H1 (cell line): ENCODE results near the gene WTIP. TPM values are rescaled to one million over a fixed set of nuclear protein-coding genes. Genes with fewer than 3 reads are reported as not detected.

Experiments used
- CTCF ChIA-PET: fragments of 300-600 bp; sonication (Branson Sonifier 250); formaldehyde crosslinking; loops from one replicate; lab custom pipeline; 2021; ENCODE audit not compliant: partially characterized antibody; lab: Charles Lee
- POLR2A ChIA-PET: fragments of 300-600 bp; sonication (Branson Sonifier 250); formaldehyde crosslinking; loops from one replicate; lab custom pipeline; 2021; ENCODE audit warnings: inconsistent platforms; ENCODE audit not compliant: partially characterized antibody; lab: Charles Lee
- DNase-seq, 2 experiments: peaks; one replicate each; pipeline versions ENCODE4 v3.0.0 to v3.0.0-alpha.2; 2010 to 2022; ENCODE audit warnings: low spot score in 2 of 2, low read depth in 1 of 2, mixed read lengths in 1 of 2
- FAIRE-seq: peaks from 2 replicates; lab custom pipeline; 2011; peaks lifted over from hg19 to GRCh38; lab: Jason Lieb, UNC
- H2AFZ ChIP-seq: 2 replicates; pipeline ENCODE4 v1.8.1; 2012; ENCODE audit warnings: low read length, inconsistent platforms
- H2AK5ac ChIP-seq: 2 replicates; pipeline ENCODE4 v1.6.1; 2013; ENCODE audit warnings: low read depth, low read length
- H2BK120ac ChIP-seq: replicated peaks from 2 replicates; pipeline ENCODE3; 2013; ENCODE audit warnings: low read depth, low read length, inconsistent platforms
- H2BK12ac ChIP-seq: 2 replicates; pipeline ENCODE4 v1.6.1; 2013; ENCODE audit warnings: low read depth, low read length
- H2BK15ac ChIP-seq: 2 replicates; pipeline ENCODE4 v1.6.1; 2013; ENCODE audit warnings: low read length
- H2BK20ac ChIP-seq: 2 replicates; pipeline ENCODE4 v1.6.1; 2013; ENCODE audit warnings: low read length
- H2BK5ac ChIP-seq: 2 replicates; pipeline ENCODE4 v1.6.1; 2013; ENCODE audit warnings: low read depth, low read length
- H3K14ac ChIP-seq: 2 replicates; pipeline ENCODE4 v1.6.1; 2013; ENCODE audit warnings: inconsistent platforms; ENCODE audit not compliant: insufficient read length
- H3K18ac ChIP-seq: 2 replicates; pipeline ENCODE4 v1.6.1; 2013; ENCODE audit warnings: low read length; ENCODE audit errors: extremely low read depth
- H3K23ac ChIP-seq: 2 replicates; pipeline ENCODE4 v1.6.1; 2013; ENCODE audit warnings: inconsistent platforms; ENCODE audit not compliant: insufficient read length
- H3K23me2 ChIP-seq: 2 replicates; pipeline ENCODE4 v1.6.1; 2013; ENCODE audit warnings: low read depth, low read length
- H3K27ac ChIP-seq: 2 replicates; pipeline ENCODE4 v1.6.1; 2011; ENCODE audit warnings: low read depth, low read length, inconsistent platforms
- H3K27me3 ChIP-seq, 4 experiments: replicated peaks in 1 of 4; 1 replicate in 1 of 4; 2 replicates in 3 of 4; pipeline versions ENCODE4 v1.6.1 to v1.8.1; 2011 to 2013; ENCODE audit warnings: low read length in 3 of 4, mild to moderate bottlenecking in 3 of 4, inconsistent platforms in 2 of 4, mixed read lengths in 2 of 4, moderate library complexity in 1 of 4; ENCODE audit not compliant: control insufficient read depth in 3 of 4, insufficient read depth in 3 of 4; ENCODE audit errors: extremely low read depth in 1 of 4
- H3K36me3 ChIP-seq, 4 experiments: 2 replicates each; pipeline versions ENCODE4 v1.6.1 to v1.8.1; 2011 to 2013; ENCODE audit warnings: mild to moderate bottlenecking in 4 of 4, low read length in 3 of 4, moderate library complexity in 2 of 4, control low read depth in 1 of 4, inconsistent platforms in 1 of 4; ENCODE audit not compliant: insufficient read depth in 4 of 4, control insufficient read depth in 2 of 4
- H3K4ac ChIP-seq: replicated peaks from 2 replicates; pipeline ENCODE3; 2013; ENCODE audit warnings: low read length, low read depth, mixed read lengths, inconsistent platforms; ENCODE audit not compliant: insufficient read length
- H3K4me1 ChIP-seq, 4 experiments: replicated peaks in 1 of 4; 1 replicate in 1 of 4; 2 replicates in 3 of 4; pipeline versions ENCODE4 v1.6.1 to v1.8.1; 2011 to 2013; ENCODE audit warnings: low read length in 3 of 4, inconsistent platforms in 2 of 4, mixed read lengths in 1 of 4; ENCODE audit not compliant: insufficient read depth in 4 of 4, control insufficient read depth in 3 of 4
- H3K4me2 ChIP-seq, 2 experiments: 2 replicates each; pipeline versions ENCODE4 v1.6.1 to v1.8.1; 2011 to 2013; ENCODE audit warnings: low read depth in 2 of 2, low read length in 2 of 2, control low read depth in 1 of 2, inconsistent platforms in 1 of 2, mild to moderate bottlenecking in 1 of 2; ENCODE audit not compliant: insufficient read depth in 1 of 2
- H3K4me3 ChIP-seq, 4 experiments: fragments of 200-600, 300-600 bp in 1 of 4; sonication (generic), shearing (Covaris generic), sonication (Bioruptor Twin) in 1 of 4; 2 replicates each; pipeline versions ENCODE4 v1.5.1 to v1.8.1; 2011 to 2016; ENCODE audit warnings: low read length in 4 of 4, low read depth in 3 of 4, control low read depth in 2 of 4, inconsistent platforms in 2 of 4, mild to moderate bottlenecking in 2 of 4, mixed read lengths in 1 of 4, moderate library complexity in 1 of 4; ENCODE audit not compliant: insufficient read depth in 2 of 4; ENCODE audit errors: extremely low read depth in 1 of 4
- H3K56ac ChIP-seq: replicated peaks from 2 replicates; pipeline ENCODE3; 2013; ENCODE audit warnings: low read depth, mild to moderate bottlenecking, mixed read lengths, low read length, inconsistent platforms; ENCODE audit not compliant: insufficient read length
- H3K79me1 ChIP-seq: 2 replicates; pipeline ENCODE4 v1.6.1; 2013; ENCODE audit warnings: low read depth, low read length, control low read depth
- H3K79me2 ChIP-seq, 2 experiments: 2 replicates each; pipeline versions ENCODE4 v1.6.1 to v1.8.1; 2012 to 2013; ENCODE audit warnings: low read length in 2 of 2, mild to moderate bottlenecking in 2 of 2, inconsistent platforms in 1 of 2; ENCODE audit not compliant: insufficient read depth in 2 of 2, control insufficient read depth in 1 of 2
- H3K9ac ChIP-seq, 4 experiments: replicated peaks in 1 of 4; 1 replicate in 1 of 4; 2 replicates in 3 of 4; pipeline versions ENCODE4 v1.6.1 to v1.8.1; 2011 to 2013; ENCODE audit warnings: low read depth in 3 of 4, low read length in 3 of 4, control low read depth in 2 of 4, mild to moderate bottlenecking in 2 of 4, moderate library complexity in 2 of 4, inconsistent platforms in 1 of 4; ENCODE audit errors: extremely low read depth in 1 of 4
- H3K9me3 ChIP-seq, 2 experiments: 2 replicates each; pipeline versions ENCODE4 v1.6.1 to v1.8.1; 2012 to 2013; ENCODE audit warnings: mild to moderate bottlenecking in 2 of 2, moderate library complexity in 2 of 2, control low read depth in 1 of 2, inconsistent platforms in 1 of 2, low read depth in 1 of 2, low read length in 1 of 2, mixed read lengths in 1 of 2; ENCODE audit not compliant: insufficient read depth in 2 of 2
- H4K20me1 ChIP-seq, 2 experiments: replicated peaks in 1 of 2; 2 replicates each; pipeline versions ENCODE3 to v1.8.1; 2011 to 2013; ENCODE audit warnings: inconsistent platforms in 2 of 2, low read length in 2 of 2, mild to moderate bottlenecking in 1 of 2; ENCODE audit not compliant: insufficient read depth in 2 of 2, control insufficient read depth in 1 of 2
- H4K5ac ChIP-seq: 2 replicates; pipeline ENCODE4 v1.6.1; 2013; ENCODE audit warnings: low read length, low read depth, mixed read lengths, inconsistent platforms; ENCODE audit not compliant: insufficient read length
- H4K8ac ChIP-seq: 2 replicates; pipeline ENCODE4 v1.8.0; 2013; ENCODE audit warnings: mild to moderate bottlenecking, moderate library complexity, low read length, inconsistent platforms; ENCODE audit not compliant: insufficient read depth; ENCODE audit errors: extremely low read depth
- H4K91ac ChIP-seq: replicated peaks from 2 replicates; pipeline ENCODE3; 2013; ENCODE audit warnings: low read length, mixed read lengths, inconsistent platforms; ENCODE audit not compliant: insufficient read length
- MAFK ChIP-seq: IDR thresholded peaks from 2 replicates; pipeline ENCODE4 v1.6.1; 2012; ENCODE audit warnings: low read depth, mild to moderate bottlenecking, improper control_type of control experiment, low read length
- SIN3A ChIP-seq, 2 experiments: IDR thresholded peaks in 1 of 2; conservative IDR thresholded peaks in 1 of 2; 2 replicates each; pipeline ENCODE4 v1.6.1; 2011 to 2012; ENCODE audit warnings: low read length in 2 of 2, improper control_type of control experiment in 1 of 2, low read depth in 1 of 2, mild to moderate bottlenecking in 1 of 2
- TAF1 ChIP-seq: IDR thresholded peaks from 2 replicates; pipeline ENCODE4 v1.6.1; 2011; ENCODE audit warnings: mild to moderate bottlenecking, low read depth, low read length
- WGBS, 2 experiments: shearing (Covaris generic) in 1 of 2; methylation state at CpG; one replicate each; pipeline versions ENCODE4 v1.1.6 to v1.1.7; 2013 to 2015; ENCODE audit warnings: low lambda C conversion rate in 2 of 2, mixed read lengths in 2 of 2, inconsistent platforms in 1 of 2, low coverage in 1 of 2, missing lambda C conversion rate in 1 of 2; ENCODE audit not compliant: insufficient replicate concordance in 2 of 2, insufficient coverage in 1 of 2, insufficient read length in 1 of 2; ENCODE audit errors: extremely low coverage in 1 of 2, missing lambda C conversion rate in 1 of 2; 5-methylcytosine and 5-hydroxymethylcytosine counted together
- polyA plus RNA-seq, 7 experiments: library from polyadenylated mRNA; depleted of rRNA in 3 of 7; stranded (reverse) in 5 of 7; unstranded in 2 of 7; fragments of >200 nt in 5 of 7; fragments of 200-250 nt in 2 of 7; gene quantifications; 1 replicate in 5 of 7; 2 replicates in 1 of 7; 4 replicates in 1 of 7; pipeline versions ENCODE4 v1.2.1 to v1.2.3, GENCODE V29; 2011 to 2013; ENCODE audit warnings: missing spikeins in 2 of 7, mixed read lengths in 2 of 7
- total RNA-seq: library from RNA; stranded (reverse); fragmentation: NEBNext Ultra II Directional; extraction: Animal tissue kit (Norgen Biotek cat#: 25700); gene quantifications from 2 replicates; pipeline ENCODE4 v1.2.1, GENCODE V29; 2021

Gene WTIP
- total and polyA plus RNA-seq, 2 of the 8 experiments (the other 6 are each of a cell fraction or from before 2014, with no cell fraction given), result 8.7 to 15.4 TPM

DNA sequence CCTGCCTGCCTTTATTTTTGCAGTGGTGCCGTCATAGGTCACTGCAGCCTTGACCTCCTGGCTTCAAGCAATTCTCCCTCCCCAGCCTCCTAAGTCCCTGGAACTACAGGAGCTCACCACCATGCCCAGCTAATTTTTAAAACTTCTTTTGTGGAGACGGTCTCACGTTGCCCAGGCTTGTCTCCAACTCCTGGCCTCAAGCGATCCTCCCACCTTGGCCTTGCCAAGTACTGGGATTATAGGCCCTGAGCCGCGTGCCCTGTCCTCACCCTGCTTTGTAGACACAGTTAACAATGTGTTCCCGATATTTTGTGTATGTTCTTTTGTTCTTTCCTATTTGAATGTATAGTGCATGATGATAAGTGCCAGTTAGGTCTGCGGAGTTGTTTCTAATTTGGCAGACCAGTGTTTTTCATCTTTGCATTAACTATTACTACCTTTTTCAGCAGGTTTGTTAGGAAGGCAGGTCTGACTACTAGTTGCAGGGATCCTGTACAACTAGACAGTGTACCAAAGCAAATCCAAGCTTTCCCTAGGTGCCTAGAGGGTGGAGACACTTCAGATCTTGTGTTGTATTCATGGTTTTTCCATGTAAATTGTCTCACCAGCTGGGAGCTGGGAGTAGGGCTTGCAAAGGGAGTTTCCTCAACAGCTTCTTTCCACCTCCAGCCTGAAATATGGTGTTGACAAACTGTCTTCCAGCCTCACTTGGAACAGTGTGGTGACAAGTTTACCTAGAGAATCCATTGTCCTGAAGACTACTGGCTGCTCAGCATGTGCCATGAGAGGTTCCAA is 9.5 kb upstream of the WTIP start:
- Histone ChIP-seq H3K27ac (no peak overlapping the region), H3K23me2 (no peaks in the 10 kb centered on the region), H4K91ac (no peak overlapping the region), H2BK12ac (no peak overlapping the region), H3K4me1 (0 out of 7 replicates have a peak, but pooled peaks cover 0 to 4% (median 0%) of the 10 kb centered on the region in 4 experiments), H3K4ac (no peak overlapping the region), H3K4me2 (no peak overlapping the region), H3K14ac (no peak overlapping the region), H3K79me1 (no peaks in the 10 kb centered on the region), H2BK5ac (no peak overlapping the region), H3K4me3 (no peak overlapping the region), H3K9me3 (no peaks in the 10 kb centered on the region), H2BK20ac (no peak overlapping the region), H4K8ac (no peak overlapping the region), H2BK15ac (no peak overlapping the region), H2AFZ (no peak overlapping the region), H3K23ac (no peak overlapping the region), H3K27me3 (no peaks in the 10 kb centered on the region), H3K56ac (no peak overlapping the region), H3K9ac (no peak overlapping the region), H3K79me2 (no peaks in the 10 kb centered on the region), H4K5ac (no peak overlapping the region), H3K18ac (no peak overlapping the region), H4K20me1 (peaks cover 0 to 3% of the 10 kb centered on the region in 2 experiments), H2BK120ac (no peak overlapping the region), H3K36me3 (peaks cover 9 to 51% (median 35%) of the 10 kb centered on the region in 4 experiments), H2AK5ac (no peak overlapping the region)
- TF ChIP-seq SIN3A (conservative IDR thresholded peaks at IDR 0.05 in 1 of 2, IDR thresholded peaks at IDR 0.05 in 1 of 2; ENCODE audit: low read depth in 1 of 2, low read length in 2 of 2), result no peak
- TF ChIP-seq TAF1, result no peak
- no peak for TF ChIP-seq MAFK
- CTCF ChIA-PET, result interaction anchor here (0.6 to 2.6 kb wide), 14 partner anchors 10 to 293 kb away, joined by 3 to 11 read pairs (median 4); partner anchors contain the start of gene WTIP
- DNase-seq (no peak), FAIRE-seq (no peak)
- 99% methylated on average over 8 of the region's 8 CpGs; no CpG with 5 or more reads in 1 of the 2 experiments for WGBS, 2 experiments
- POLR2A ChIA-PET, result interaction anchor here (0.9 to 8.6 kb wide), 12 partner anchors 10 to 106 kb away, joined by 3 to 47 read pairs (median 4); partner anchors contain the start of genes GPI, UBA2 and WTIP
